K562 (cell line): Measurements from ENCODE around the gene NTN4. TPM values are rescaled to one million over a fixed set of nuclear protein-coding genes. Genes with fewer than 3 reads are reported as not detected.
"Not testable (repeated sequence)": the region's sequence is repeated elsewhere in the genome, so short reads cannot be mapped to it uniquely, and the experiment has no call there.

Source experiments
- ATAC-seq: fragments of 200-7000 bp; cut with Tn5 transposase; 3 replicates; pipeline ENCODE4 v1.9.1; 2020; ENCODE audit warnings: moderate library complexity
- BruUV-seq: library from RNA; stranded (reverse); fragments of 400-500 nt; replicated peaks from 2 replicates; lab custom pipeline; 2021; lab: Mats Ljungman, UMichigan
- CTCF ChIA-PET: fragments of 300-600 bp; formaldehyde crosslinking; extraction: SDS; loops from one replicate; lab custom pipeline; 2021; ENCODE audit warnings: low intra/inter-chr PET ratio; lab: Yijun Ruan, JAX
- POLR2A ChIA-PET: fragments of 300-600, 350-650 bp; sonication (Branson Sonifier 250); formaldehyde crosslinking; extraction: SDS; loops from one replicate; lab custom pipeline; 2021; ENCODE audit warnings: antibody characterized with exemption, inconsistent platforms; lab: Yijun Ruan, JAX
- DNase-seq, 4 experiments: peaks; one replicate each; pipeline versions ENCODE4 v3.0.0 to v3.0.0-alpha.2; 2011 to 2018; ENCODE audit warnings: low spot score in 3 of 4, mixed read lengths in 3 of 4; ENCODE audit errors: extremely low read depth in 1 of 4
- FAIRE-seq: peaks from 2 replicates; lab custom pipeline; 2011; peaks lifted over from hg19 to GRCh38; lab: Jason Lieb, UNC
- H2AFZ ChIP-seq: 2 replicates; pipeline ENCODE4 v1.6.0; 2011; ENCODE audit warnings: low read depth, low read length, control low read depth, inconsistent platforms
- H3K27ac ChIP-seq: fragments of 200-600 bp; 3 replicates; pipeline ENCODE4 v1.8.0; 2011; ENCODE audit warnings: low read depth, mild to moderate bottlenecking, control low read depth, inconsistent platforms, low read length, moderate library complexity, mixed read lengths; ENCODE audit errors: extremely low read depth
- H3K27me3 ChIP-seq, 2 experiments: fragments of 300-600 bp in 1 of 2; 2 replicates in 1 of 2; 3 replicates in 1 of 2; pipeline versions ENCODE4 v1.6.0 to v1.8.0; 2011; ENCODE audit warnings: inconsistent platforms in 2 of 2, low read length in 2 of 2, mild to moderate bottlenecking in 1 of 2, mixed read lengths in 1 of 2, moderate library complexity in 1 of 2; ENCODE audit not compliant: control insufficient read depth in 2 of 2, insufficient read depth in 2 of 2
- H3K36me3 ChIP-seq: fragments of 300-600 bp; 3 replicates; pipeline ENCODE4 v1.8.0; 2011; ENCODE audit warnings: mild to moderate bottlenecking, low read length, inconsistent platforms; ENCODE audit not compliant: control insufficient read depth, insufficient read depth
- H3K4me1 ChIP-seq, 2 experiments: fragments of 200-600 bp in 1 of 2; replicated peaks in 1 of 2; 2 replicates in 1 of 2; 3 replicates in 1 of 2; pipeline versions ENCODE4 v1.5.1 to v1.8.0; 2011; ENCODE audit warnings: inconsistent platforms in 2 of 2, low read length in 2 of 2, mild to moderate bottlenecking in 1 of 2, mixed read lengths in 1 of 2, moderate library complexity in 1 of 2; ENCODE audit not compliant: control insufficient read depth in 2 of 2, insufficient read depth in 2 of 2
- H3K4me2 ChIP-seq: 2 replicates; pipeline ENCODE4 v1.6.1; 2011; ENCODE audit warnings: low read length, control low read depth, inconsistent platforms, mixed read lengths; ENCODE audit not compliant: insufficient read depth
- H3K4me3 ChIP-seq: fragments of 200-600 bp; sonication (generic), shearing (Covaris generic); 2 replicates; pipeline ENCODE4 v1.5.1; 2016; ENCODE audit warnings: control low read depth, inconsistent platforms
- H3K79me2 ChIP-seq: fragments of 200-600 bp; 3 replicates; pipeline ENCODE4 v1.8.0; 2011; ENCODE audit warnings: low read length, inconsistent platforms; ENCODE audit not compliant: control insufficient read depth, insufficient read depth
- H3K9ac ChIP-seq, 2 experiments: 2 replicates each; pipeline versions ENCODE4 v1.6.0 to v1.6.1; 2011; ENCODE audit warnings: low read depth in 2 of 2, low read length in 2 of 2, control low read depth in 1 of 2, inconsistent platforms in 1 of 2, mild to moderate bottlenecking in 1 of 2, mixed read lengths in 1 of 2; ENCODE audit not compliant: insufficient read depth in 1 of 2
- H3K9me1 ChIP-seq: one replicate; pipeline ENCODE4 v1.6.0; 2011; ENCODE audit warnings: inconsistent platforms, mild to moderate bottlenecking, low read length, moderate library complexity; ENCODE audit not compliant: control insufficient read depth, insufficient read depth
- H3K9me3 ChIP-seq: replicated peaks from 2 replicates; pipeline ENCODE4 v1.5.1; 2011; ENCODE audit warnings: low read depth, low read length, inconsistent platforms; ENCODE audit not compliant: control insufficient read depth, insufficient read depth
- H4K20me1 ChIP-seq: replicated peaks from 2 replicates; pipeline ENCODE4 v1.6.1; 2011; ENCODE audit warnings: low read length, inconsistent platforms, mixed read lengths; ENCODE audit not compliant: control insufficient read depth, insufficient read depth
- HDAC2 ChIP-seq: fragments of 450-650 bp; IDR thresholded peaks from 2 replicates; pipeline ENCODE4 v1.6.1; 2016; ENCODE audit warnings: mild to moderate bottlenecking
- KAT7 ChIP-seq: sonication (generic); formaldehyde crosslinking; IDR thresholded peaks from 2 replicates; pipeline ENCODE4 v1.8.0; 2022; ENCODE audit warnings: missing genetic modification reagents, mild to moderate bottlenecking, borderline replicate concordance
- MAFG ChIP-seq: fragments of 450-650 bp; conservative IDR thresholded peaks from 2 replicates; pipeline ENCODE4 v1.6.1; 2016; ENCODE audit warnings: missing genetic modification characterization, missing compliant biosample characterization
- ZBTB1 ChIP-seq: sonication (generic); formaldehyde crosslinking; IDR thresholded peaks from 2 replicates; pipeline ENCODE4 v1.8.1; 2023; ENCODE audit warnings: missing genetic modification reagents, low read depth, mild to moderate bottlenecking, borderline replicate concordance
- WGBS: fragments of 100-300 bp; shearing (Covaris generic); methylation state at CpG from one replicate; pipeline ENCODE4 v1.1.6; 2016; ENCODE audit warnings: low coverage, mixed read lengths; ENCODE audit not compliant: insufficient coverage; ENCODE audit errors: missing lambda C conversion rate; 5-methylcytosine and 5-hydroxymethylcytosine counted together
- in situ Hi-C: fragments of 300-500 bp; cut with MboI; formaldehyde crosslinking; loops from 4 replicates; pipeline ENCODE4 v1.15.0; 2018; ENCODE audit warnings: inconsistent platforms, mixed read lengths
- intact Hi-C: fragments of 100-400 bp; cut with micrococcal nuclease; formaldehyde crosslinking; loops from 2 replicates; pipeline ENCODE4 v1.14.2; 2022
- polyA plus RNA-seq, 8 experiments: library from polyadenylated mRNA; depleted of rRNA in 4 of 8; stranded (reverse) in 5 of 8; unstranded in 3 of 8; fragments of >200 nt; fragmentation: Nextera tagmentation in 2 of 8; fragmentation: Illumina TruSeq in 1 of 8; extraction: Ambion mirVana in 2 of 8; extraction: Trizol in 1 of 8; gene quantifications; 2 replicates each; pipeline versions ENCODE4 v1.2.1 to v1.2.3, GENCODE V29; 2011 to 2014; ENCODE audit warnings: inconsistent platforms in 1 of 8, missing spikeins in 1 of 8
- total RNA-seq, 7 experiments: library from RNA; depleted of rRNA in 6 of 7; stranded (reverse); fragments of >200 nt in 6 of 7; fragmentation: Illumina TruSeq in 2 of 7; extraction: Trizol in 2 of 7; gene quantifications; 2 replicates each; pipeline versions ENCODE4 v1.2.1 to v1.2.3, GENCODE V29; 2011 to 2021; ENCODE audit warnings: low replicate concordance in 1 of 7
- TF ChIP-seq, protein P1 (sequence below), 2 experiments: fragments of 450-650 bp in 1 of 2; sonication (generic) in 1 of 2; formaldehyde crosslinking in 1 of 2; IDR thresholded peaks; 2 replicates each; pipeline versions ENCODE4 v1.7.1 to v1.9.0; 2016 to 2022; ENCODE audit warnings: inconsistent platforms in 1 of 2, mild to moderate bottlenecking in 1 of 2, missing genetic modification reagents in 1 of 2

Gene NTN4
- total and polyA plus RNA-seq, 9 of the 15 experiments (the other 6 are each of a cell fraction or from before 2014, with no cell fraction given) = 0.13 TPM; not detected in 8

DNA sequence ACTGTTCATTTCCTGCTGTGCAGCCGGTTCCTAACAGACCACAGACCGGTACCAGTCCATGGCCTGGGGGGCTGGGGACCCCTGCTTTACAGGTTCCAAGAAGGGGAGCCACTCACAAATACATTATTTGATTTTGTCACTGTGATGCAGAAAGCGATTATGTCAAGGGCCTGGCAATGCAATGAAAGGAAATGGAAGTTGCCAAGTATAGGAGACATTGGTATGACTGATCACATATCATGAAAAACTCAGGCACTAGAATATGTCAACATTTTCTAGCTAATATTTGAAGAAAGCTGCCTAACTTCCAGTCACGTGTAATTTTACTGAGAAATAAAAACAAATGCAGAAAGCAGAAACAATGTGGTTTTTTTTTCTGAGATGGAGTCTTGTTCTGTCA, 170.4 kb downstream of the NTN4 start (continued):
- no peak for TF ChIP-seq MAFG (tag)

GRCh38 chr12:95616470-95616869, 174.1 kb downstream of the NTN4 start:
- CTCF ChIA-PET, H3K4me1 ChIP-seq, ATAC-seq, H3K9me3 ChIP-seq, H3K36me3 ChIP-seq, intact Hi-C loops, H2AFZ ChIP-seq, H3K79me2 ChIP-seq, H3K27ac ChIP-seq, H3K4me3 ChIP-seq, H3K9ac ChIP-seq, H3K27me3 ChIP-seq, FAIRE-seq, H3K9me1 ChIP-seq, DNase-seq, POLR2A ChIA-PET, H3K4me2 ChIP-seq, H4K20me1 ChIP-seq, BruUV-seq: not testable (repeated sequence)
- WGBS = 6% methylated on average over 7 of the region's 7 CpGs
- in situ Hi-C loops = loop anchor here (25.0 kb wide), 1 partner anchor 896 kb away; no protein-coding TSS in a partner anchor

- DNase-seq (no peak), ATAC-seq (no peak), FAIRE-seq (no peak)
- intact Hi-C loops (no loop called here), in situ Hi-C loops (loop anchor here (25.0 kb wide), 1 partner anchor 897 kb away; no protein-coding TSS in a partner anchor)
- Histone ChIP-seq H3K4me2 (no peak overlapping the region), H3K9me3 (no peaks in the 10 kb centered on the region), H3K4me3 (no peak overlapping the region), H3K27me3 (peaks cover 0 to 9% of the 10 kb centered on the region in 2 experiments; a peak in 2 of 5 replicates), H4K20me1 (no peaks in the 10 kb centered on the region), H2AFZ (no peak overlapping the region), H3K4me1 (no peaks in the 10 kb centered on the region; a peak in 1 of 5 replicates), H3K27ac (no peak overlapping the region), H3K79me2 (no peaks in the 10 kb centered on the region), H3K9me1 (no peaks in the 10 kb centered on the region), H3K36me3 (no peaks in the 10 kb centered on the region), H3K9ac (no peak overlapping the region)
- POLR2A ChIA-PET = no interaction called here
- CTCF ChIA-PET = no interaction called here
- no TSS peak for BruUV-seq
- no peak for TF ChIP-seq KAT7 (CRISPR knock-in tag)
- no peak for TF ChIP-seq HDAC2
- TF ChIP-seq, protein P1, sequence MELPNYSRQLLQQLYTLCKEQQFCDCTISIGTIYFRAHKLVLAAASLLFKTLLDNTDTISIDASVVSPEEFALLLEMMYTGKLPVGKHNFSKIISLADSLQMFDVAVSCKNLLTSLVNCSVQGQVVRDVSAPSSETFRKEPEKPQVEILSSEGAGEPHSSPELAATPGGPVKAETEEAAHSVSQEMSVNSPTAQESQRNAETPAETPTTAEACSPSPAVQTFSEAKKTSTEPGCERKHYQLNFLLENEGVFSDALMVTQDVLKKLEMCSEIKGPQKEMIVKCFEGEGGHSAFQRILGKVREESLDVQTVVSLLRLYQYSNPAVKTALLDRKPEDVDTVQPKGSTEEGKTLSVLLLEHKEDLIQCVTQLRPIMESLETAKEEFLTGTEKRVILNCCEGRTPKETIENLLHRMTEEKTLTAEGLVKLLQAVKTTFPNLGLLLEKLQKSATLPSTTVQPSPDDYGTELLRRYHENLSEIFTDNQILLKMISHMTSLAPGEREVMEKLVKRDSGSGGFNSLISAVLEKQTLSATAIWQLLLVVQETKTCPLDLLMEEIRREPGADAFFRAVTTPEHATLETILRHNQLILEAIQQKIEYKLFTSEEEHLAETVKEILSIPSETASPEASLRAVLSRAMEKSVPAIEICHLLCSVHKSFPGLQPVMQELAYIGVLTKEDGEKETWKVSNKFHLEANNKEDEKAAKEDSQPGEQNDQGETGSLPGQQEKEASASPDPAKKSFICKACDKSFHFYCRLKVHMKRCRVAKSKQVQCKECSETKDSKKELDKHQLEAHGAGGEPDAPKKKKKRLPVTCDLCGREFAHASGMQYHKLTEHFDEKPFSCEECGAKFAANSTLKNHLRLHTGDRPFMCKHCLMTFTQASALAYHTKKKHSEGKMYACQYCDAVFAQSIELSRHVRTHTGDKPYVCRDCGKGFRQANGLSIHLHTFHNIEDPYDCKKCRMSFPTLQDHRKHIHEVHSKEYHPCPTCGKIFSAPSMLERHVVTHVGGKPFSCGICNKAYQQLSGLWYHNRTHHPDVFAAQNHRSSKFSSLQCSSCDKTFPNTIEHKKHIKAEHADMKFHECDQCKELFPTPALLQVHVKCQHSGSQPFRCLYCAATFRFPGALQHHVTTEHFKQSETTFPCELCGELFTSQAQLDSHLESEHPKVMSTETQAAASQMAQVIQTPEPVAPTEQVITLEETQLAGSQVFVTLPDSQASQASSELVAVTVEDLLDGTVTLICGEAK (IDR thresholded peaks at IDR 0.05) = no peak
- TF ChIP-seq, protein P1 (CRISPR knock-in tag; IDR thresholded peaks at IDR 0.05) = no peak
- no peak for TF ChIP-seq ZBTB1 (CRISPR knock-in tag)
Measured at GRCh38 chr12:95615749-95616148, 174.8 kb downstream of the NTN4 start.
